A549 (cell line): Measurements from ENCODE around the gene CCDC80. TPM values are rescaled to one million over a fixed set of nuclear protein-coding genes. Genes with fewer than 3 reads are reported as not detected.

Source experiments
- ATAC-seq, 2 experiments: fragments of 200-7000 bp in 1 of 2; fragments of >200 bp in 1 of 2; cut with Nextera tagmentation in 1 of 2; cut with Tn5 transposase in 1 of 2; 3 replicates each; pipeline versions ENCODE4 v1.8.0 to v1.9.1; 2018 to 2020; ENCODE audit warnings: mild to moderate bottlenecking in 1 of 2, moderate library complexity in 1 of 2
- CTCF ChIA-PET: fragments of 300-600 bp; sonication (Branson Sonifier 250); formaldehyde crosslinking; extraction: SDS; loops from one replicate; lab custom pipeline; 2021; ENCODE audit warnings: antibody characterized with exemption, inconsistent platforms; lab: Yijun Ruan, JAX
- POLR2A ChIA-PET: fragments of 350-600 bp; formaldehyde crosslinking; extraction: SDS; loops from one replicate; lab custom pipeline; 2021; ENCODE audit warnings: antibody characterized with exemption, inconsistent platforms; lab: Yijun Ruan, JAX
- DNase-seq, 2 experiments: peaks; one replicate each; pipeline versions ENCODE4 v3.0.0 to v3.0.0-alpha.2; 2011 to 2016; ENCODE audit warnings: low read depth in 1 of 2, low spot score in 1 of 2
- FAIRE-seq: peaks from 2 replicates; lab custom pipeline; 2011; peaks lifted over from hg19 to GRCh38; lab: Jason Lieb, UNC
- H3K27ac ChIP-seq, 2 experiments: fragments of >200 bp; sonication (Bioruptor Twin); formaldehyde crosslinking; 3 replicates each; pipeline ENCODE4 v1.5.1; 2016 to 2017
- H3K4me1 ChIP-seq: fragments of >200 bp; sonication (Bioruptor Twin); formaldehyde crosslinking; 3 replicates; pipeline ENCODE4 v1.6.1; 2016
- H3K4me2 ChIP-seq: fragments of >200 bp; sonication (Bioruptor Twin); formaldehyde crosslinking; 3 replicates; pipeline ENCODE4 v1.6.1; 2016
- H3K4me3 ChIP-seq: fragments of >200 bp; sonication (Bioruptor Twin); formaldehyde crosslinking; 3 replicates; pipeline ENCODE4 v1.5.1; 2016
- H3K9me3 ChIP-seq: fragments of >200 bp; sonication (Bioruptor Twin); formaldehyde crosslinking; 3 replicates; pipeline ENCODE4 v1.6.1; 2016
- CHD2 ChIP-seq: fragments of 150-350 bp; IDR thresholded peaks from 2 replicates; pipeline ENCODE4 v1.6.1; 2014; ENCODE audit warnings: low read length; ENCODE audit not compliant: partially characterized antibody
- GATA3 ChIP-seq: IDR thresholded peaks from 2 replicates; pipeline ENCODE4 v1.6.1; 2012; ENCODE audit warnings: borderline replicate concordance
- HDAC2 ChIP-seq: fragments of 200-600 bp; sonication (generic); IDR thresholded peaks from 2 replicates; pipeline ENCODE4 v1.6.1; 2016
- HOXB13 ChIP-seq: fragments of 250-450 bp; sonication (Bioruptor Pico); IDR thresholded peaks from 2 replicates; pipeline ENCODE4 v1.5.0; 2020; ENCODE audit warnings: low read depth, mild to moderate bottlenecking, moderate library complexity
- JUN ChIP-seq, 2 experiments: fragments of >200 bp; sonication (Bioruptor Twin); formaldehyde crosslinking; IDR thresholded peaks; 2 replicates in 1 of 2; 3 replicates in 1 of 2; pipeline ENCODE4 v1.6.1; 2016 to 2017
- KDM1A ChIP-seq: fragments of 200-600 bp; sonication (generic); IDR thresholded peaks from 2 replicates; pipeline ENCODE4 v1.6.1; 2016; ENCODE audit warnings: low read depth, mild to moderate bottlenecking
- MAFK ChIP-seq: fragments of 450-650 bp; IDR thresholded peaks from 2 replicates; pipeline ENCODE4 v1.6.1; 2014; ENCODE audit not compliant: partially characterized antibody
- NPAS2 ChIP-seq: fragments of 250-450 bp; sonication (Bioruptor Pico); IDR thresholded peaks from 2 replicates; pipeline ENCODE4 v1.8.0; 2022; ENCODE audit warnings: mild to moderate bottlenecking, moderate library complexity, borderline replicate concordance
- NR3C1 ChIP-seq: fragments of >200 bp; sonication (Bioruptor Twin); formaldehyde crosslinking; IDR thresholded peaks from 3 replicates; pipeline ENCODE4 v1.6.1; 2017
- PHF8 ChIP-seq: fragments of 200-600 bp; sonication (generic); IDR thresholded peaks from 2 replicates; pipeline ENCODE4 v1.6.1; 2016; ENCODE audit warnings: low read depth, mild to moderate bottlenecking, antibody characterized with exemption, moderate library complexity, borderline replicate concordance
- POLR2AphosphoS2 ChIP-seq: conservative IDR thresholded peaks from 2 replicates; pipeline ENCODE4 v1.6.1; 2012; ENCODE audit warnings: low read length, improper control_type of control experiment, inconsistent platforms
- REST ChIP-seq: fragments of 200-600 bp; sonication (generic); IDR thresholded peaks from 2 replicates; pipeline ENCODE4 v1.6.1; 2016; ENCODE audit warnings: antibody characterized with exemption, mild to moderate bottlenecking, moderate library complexity
- RNF2 ChIP-seq: fragments of 200-600 bp; sonication (generic); IDR thresholded peaks from 2 replicates; pipeline ENCODE4 v1.6.1; 2016; ENCODE audit warnings: low read depth, mild to moderate bottlenecking, antibody characterized with exemption, moderate library complexity, borderline replicate concordance
- TP53 ChIP-seq: fragments of 250-450 bp; sonication (Bioruptor Pico); IDR thresholded peaks from 2 replicates; pipeline ENCODE4 v1.5.0; 2021; ENCODE audit warnings: mild to moderate bottlenecking, moderate library complexity
- ZFP36 ChIP-seq: fragments of 450-650 bp; IDR thresholded peaks from 2 replicates; pipeline ENCODE4 v1.6.1; 2014; ENCODE audit warnings: borderline replicate concordance; ENCODE audit not compliant: partially characterized antibody
- WGBS: methylation state at CpG from one replicate; pipeline ENCODE4 v1.1.6; 2017; ENCODE audit errors: missing lambda C conversion rate; 5-methylcytosine and 5-hydroxymethylcytosine counted together
- polyA plus RNA-seq, 4 experiments: library from polyadenylated mRNA; depleted of rRNA in 3 of 4; stranded (reverse); fragments of >200 nt; fragmentation: RNase III in 1 of 4; extraction: RNeasy Plus Mini Kit Qiagen cat#74134 plus additional on column Dnase treatment in 1 of 4; gene quantifications; 2 replicates in 3 of 4; 3 replicates in 1 of 4; pipeline ENCODE4 v1.2.3, GENCODE V29; 2011 to 2017
- TF ChIP-seq, protein P1 (sequence below): fragments of 250-450 bp; sonication (Bioruptor Pico); IDR thresholded peaks from 2 replicates; pipeline ENCODE4 v1.5.0; 2021; ENCODE audit warnings: mild to moderate bottlenecking, moderate library complexity, borderline replicate concordance
- TF ChIP-seq, protein P2 (sequence below): IDR thresholded peaks from 2 replicates; pipeline ENCODE4 v1.6.1; 2012
- TF ChIP-seq, protein P3 (sequence below): IDR thresholded peaks from 2 replicates; pipeline ENCODE4 v1.6.1; 2012; ENCODE audit warnings: low read depth, borderline replicate concordance
- TF ChIP-seq, protein P4 (sequence below): fragments of >200 bp; sonication (Bioruptor Twin); formaldehyde crosslinking; IDR thresholded peaks from 3 replicates; pipeline ENCODE4 v1.6.1; 2016

CCDC80 gene
- polyA plus RNA-seq, 2 of the 4 experiments (the other 2 are of a cell fraction), result 54.1 to 148 TPM

DNA sequence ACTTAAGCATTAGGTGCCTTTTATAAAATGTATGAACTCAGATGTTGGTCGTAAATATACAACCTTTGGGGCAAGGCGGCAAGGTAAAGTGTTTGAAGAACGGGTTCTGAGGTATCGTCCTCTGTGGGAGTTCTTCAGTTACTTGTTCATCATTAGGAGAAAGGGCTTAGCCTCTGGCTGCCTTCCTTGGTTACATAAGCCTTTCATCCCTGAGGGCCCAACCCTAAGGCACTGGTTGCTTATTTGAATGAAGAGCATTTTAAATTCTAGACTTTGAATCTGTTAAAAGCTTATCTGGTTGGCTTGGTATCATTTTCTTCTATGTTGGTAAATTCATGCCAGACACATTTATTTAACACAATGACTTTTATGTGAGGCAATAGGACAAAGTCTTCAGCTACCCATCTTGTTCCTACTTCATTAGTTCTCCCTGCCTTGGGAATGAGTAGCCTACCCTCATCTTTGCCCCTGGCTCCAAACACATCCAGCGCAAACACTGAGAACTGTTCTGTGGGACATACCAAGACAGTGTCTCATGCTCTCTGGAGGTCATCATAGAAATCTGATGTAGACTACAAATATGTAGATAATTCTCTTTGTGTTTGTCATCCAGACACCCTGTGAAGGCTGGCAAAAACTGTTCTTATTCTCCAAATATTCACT, 12.4 kb upstream of the CCDC80 start (continued):
- TF ChIP-seq, protein P1, sequence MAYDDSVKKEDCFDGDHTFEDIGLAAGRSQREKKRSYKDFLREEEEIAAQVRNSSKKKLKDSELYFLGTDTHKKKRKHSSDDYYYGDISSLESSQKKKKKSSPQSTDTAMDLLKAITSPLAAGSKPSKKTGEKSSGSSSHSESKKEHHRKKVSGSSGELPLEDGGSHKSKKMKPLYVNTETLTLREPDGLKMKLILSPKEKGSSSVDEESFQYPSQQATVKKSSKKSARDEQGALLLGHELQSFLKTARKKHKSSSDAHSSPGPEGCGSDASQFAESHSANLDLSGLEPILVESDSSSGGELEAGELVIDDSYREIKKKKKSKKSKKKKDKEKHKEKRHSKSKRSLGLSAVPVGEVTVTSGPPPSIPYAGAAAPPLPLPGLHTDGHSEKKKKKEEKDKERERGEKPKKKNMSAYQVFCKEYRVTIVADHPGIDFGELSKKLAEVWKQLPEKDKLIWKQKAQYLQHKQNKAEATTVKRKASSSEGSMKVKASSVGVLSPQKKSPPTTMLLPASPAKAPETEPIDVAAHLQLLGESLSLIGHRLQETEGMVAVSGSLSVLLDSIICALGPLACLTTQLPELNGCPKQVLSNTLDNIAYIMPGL (CRISPR knock-in tag), result no peak
- TF ChIP-seq REST (no peak), CHD2 (no peak), NR3C1 (no peak), MAFK (no peak), ZFP36 (no peak), RNF2 (no peak), HOXB13 (CRISPR knock-in tag) (no peak), TP53 (CRISPR knock-in tag) (no peak), POLR2AphosphoS2 (no peak), PHF8 (no peak), HDAC2 (no peak), GATA3 (peak; percentile 95)
- TF ChIP-seq, protein P2, sequence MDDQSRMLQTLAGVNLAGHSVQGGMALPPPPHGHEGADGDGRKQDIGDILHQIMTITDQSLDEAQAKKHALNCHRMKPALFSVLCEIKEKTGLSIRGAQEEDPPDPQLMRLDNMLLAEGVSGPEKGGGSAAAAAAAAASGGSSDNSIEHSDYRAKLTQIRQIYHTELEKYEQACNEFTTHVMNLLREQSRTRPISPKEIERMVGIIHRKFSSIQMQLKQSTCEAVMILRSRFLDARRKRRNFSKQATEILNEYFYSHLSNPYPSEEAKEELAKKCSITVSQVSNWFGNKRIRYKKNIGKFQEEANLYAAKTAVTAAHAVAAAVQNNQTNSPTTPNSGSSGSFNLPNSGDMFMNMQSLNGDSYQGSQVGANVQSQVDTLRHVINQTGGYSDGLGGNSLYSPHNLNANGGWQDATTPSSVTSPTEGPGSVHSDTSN, result peak; percentile 53
- TF ChIP-seq, protein P3, sequence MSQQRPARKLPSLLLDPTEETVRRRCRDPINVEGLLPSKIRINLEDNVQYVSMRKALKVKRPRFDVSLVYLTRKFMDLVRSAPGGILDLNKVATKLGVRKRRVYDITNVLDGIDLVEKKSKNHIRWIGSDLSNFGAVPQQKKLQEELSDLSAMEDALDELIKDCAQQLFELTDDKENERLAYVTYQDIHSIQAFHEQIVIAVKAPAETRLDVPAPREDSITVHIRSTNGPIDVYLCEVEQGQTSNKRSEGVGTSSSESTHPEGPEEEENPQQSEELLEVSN, result no peak
- TF ChIP-seq, protein P4, sequence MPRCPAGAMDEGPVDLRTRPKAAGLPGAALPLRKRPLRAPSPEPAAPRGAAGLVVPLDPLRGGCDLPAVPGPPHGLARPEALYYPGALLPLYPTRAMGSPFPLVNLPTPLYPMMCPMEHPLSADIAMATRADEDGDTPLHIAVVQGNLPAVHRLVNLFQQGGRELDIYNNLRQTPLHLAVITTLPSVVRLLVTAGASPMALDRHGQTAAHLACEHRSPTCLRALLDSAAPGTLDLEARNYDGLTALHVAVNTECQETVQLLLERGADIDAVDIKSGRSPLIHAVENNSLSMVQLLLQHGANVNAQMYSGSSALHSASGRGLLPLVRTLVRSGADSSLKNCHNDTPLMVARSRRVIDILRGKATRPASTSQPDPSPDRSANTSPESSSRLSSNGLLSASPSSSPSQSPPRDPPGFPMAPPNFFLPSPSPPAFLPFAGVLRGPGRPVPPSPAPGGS, result peak; percentile 89; the same call in 2 of the 3 replicates
- TF ChIP-seq, all 56 proteins: peak for 10

GRCh38 chr3:112651516-112651915, 10.6 kb upstream of the CCDC80 start:
- ATAC-seq, result no peak
- DNase-seq, result no peak
- Histone ChIP-seq H3K9me3 (peaks cover under 1% of the 10 kb centered on the region; the same call in 1 of the 3 replicates), H3K4me1 (peaks cover 87% of the 10 kb centered on the region), H3K27ac (peak overlapping the region; percentile 92 to 99), H3K4me2 (no peak overlapping the region), H3K4me3 (no peak overlapping the region)
- no peak for FAIRE-seq
- 96% methylated on average over 2 of the region's 2 CpGs for WGBS
- TF ChIP-seq JUN (IDR thresholded peaks at IDR 0.05), result no peak
- no peak for TF ChIP-seq NPAS2 (CRISPR knock-in tag)
- TF ChIP-seq KDM1A, result no peak
- CTCF ChIA-PET, result interaction anchor here (1.0 to 6.2 kb wide), 7 partner anchors 8 to 637 kb away, joined by 3 to 65 read pairs (median 4); partner anchors contain the start of gene CCDC80
- POLR2A ChIA-PET, result no interaction called here
